ENCODE data around the gene DGCR8.

DGCR8 gene

DNA sequence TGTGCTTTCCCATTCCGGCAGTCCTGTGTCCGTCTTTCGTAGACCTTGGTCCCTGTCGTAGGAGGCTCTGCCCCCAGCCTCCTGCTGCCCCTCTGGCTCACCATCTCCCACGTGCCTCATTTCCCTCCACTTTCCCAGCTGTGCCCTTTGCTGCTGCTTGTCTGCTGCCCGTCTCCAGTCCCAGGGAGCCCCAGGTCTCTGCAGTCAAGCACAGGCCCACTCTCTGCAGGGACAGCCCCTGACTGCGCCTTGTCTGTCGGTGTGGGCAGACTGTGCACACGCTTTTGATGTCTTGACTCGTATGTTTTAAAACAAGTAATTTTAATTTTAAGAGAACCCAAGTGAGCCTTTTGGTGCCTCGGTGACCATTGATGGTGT lies 12.4 kb downstream of the DGCR8 start:
- no peak for DNase-seq

DNA sequence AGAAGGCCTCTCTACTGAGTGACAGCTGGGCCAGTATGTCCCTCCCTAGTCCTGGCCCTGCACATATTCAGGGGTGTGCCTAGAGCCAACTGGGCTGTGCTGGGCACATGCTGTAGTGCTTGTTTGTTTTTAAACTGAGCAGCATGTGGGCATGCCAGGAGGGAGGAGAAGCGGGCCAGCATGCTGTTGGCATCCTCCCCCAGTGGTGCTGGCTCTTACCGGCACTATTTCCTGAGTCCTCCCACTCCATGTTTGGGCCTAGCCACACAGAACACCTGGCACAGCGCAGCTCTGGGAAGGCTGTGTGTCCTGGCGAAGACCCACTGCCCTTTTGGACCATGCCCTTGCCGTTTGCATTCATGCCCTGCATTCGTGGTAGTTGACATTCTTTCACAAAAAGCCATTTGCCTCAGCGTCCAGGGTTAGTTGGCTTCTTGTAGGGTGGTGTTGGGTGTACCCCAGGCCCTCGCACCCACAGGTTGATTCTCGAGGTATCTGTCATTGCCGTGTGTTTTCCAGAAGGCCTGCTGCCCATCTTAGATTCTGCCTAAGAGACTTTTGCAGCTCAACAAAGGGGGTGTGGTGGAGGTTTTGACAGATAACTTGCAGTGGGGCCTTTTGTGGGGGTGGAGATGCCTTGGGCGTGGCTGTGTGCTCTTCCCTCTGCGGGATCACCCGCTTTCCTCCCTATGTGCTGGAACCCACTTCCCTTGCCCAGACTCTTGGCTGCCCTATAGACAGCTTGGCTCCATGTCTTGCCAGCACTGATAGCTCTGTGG lies 13.6 kb downstream of the DGCR8 start:
- no peak for DNase-seq

DNA sequence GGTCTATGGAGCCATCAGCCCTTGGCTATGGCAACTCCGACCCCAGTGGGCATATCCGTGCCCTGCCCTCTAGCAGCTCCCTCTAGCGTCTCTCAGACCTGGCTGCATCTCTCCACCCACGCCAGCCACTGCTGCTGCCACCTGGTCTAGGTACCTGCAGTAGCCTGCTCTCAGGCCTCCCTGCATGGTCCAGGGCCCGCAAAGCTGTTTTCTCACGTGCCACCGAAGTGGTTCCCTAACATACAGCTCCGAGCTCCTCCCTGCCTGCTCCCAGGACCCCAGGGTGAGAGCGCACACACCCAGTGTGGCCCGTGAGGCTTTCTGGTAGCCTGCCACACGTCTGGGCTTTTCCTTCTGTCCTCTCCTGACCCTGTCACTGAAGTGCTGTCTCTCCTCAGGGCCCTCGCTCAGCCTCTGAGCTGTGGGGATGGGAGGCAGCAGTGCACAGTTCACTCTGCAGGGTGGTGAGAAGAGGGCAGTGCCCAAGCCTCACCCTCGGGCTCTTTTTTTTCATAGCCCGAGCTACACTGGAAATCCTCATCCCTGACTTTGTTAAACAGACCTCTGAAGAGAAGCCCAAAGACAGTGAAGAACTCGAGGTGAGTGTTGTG lies 14.3 kb downstream of the DGCR8 start:
- DNase-seq, result no peak

DNA sequence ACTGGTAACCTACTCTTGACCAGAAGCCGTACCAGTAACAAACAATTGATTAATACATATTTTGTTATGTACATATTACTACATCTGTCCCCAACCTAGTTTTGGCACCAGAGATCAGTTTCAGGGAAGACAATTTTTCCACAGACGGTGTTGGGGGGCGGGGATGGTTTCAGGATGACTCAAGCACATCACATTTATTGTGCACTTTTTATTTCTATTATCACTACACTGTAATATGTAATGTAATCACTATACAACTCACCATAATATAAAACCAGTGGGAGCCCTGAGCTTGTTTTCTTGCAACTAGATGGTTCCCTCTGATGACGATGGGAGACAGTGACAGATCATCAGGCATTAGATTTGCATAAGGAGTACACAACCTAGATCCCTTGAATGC lies 15.5 kb downstream of the DGCR8 start:
- DNase-seq, result no peak

DNA sequence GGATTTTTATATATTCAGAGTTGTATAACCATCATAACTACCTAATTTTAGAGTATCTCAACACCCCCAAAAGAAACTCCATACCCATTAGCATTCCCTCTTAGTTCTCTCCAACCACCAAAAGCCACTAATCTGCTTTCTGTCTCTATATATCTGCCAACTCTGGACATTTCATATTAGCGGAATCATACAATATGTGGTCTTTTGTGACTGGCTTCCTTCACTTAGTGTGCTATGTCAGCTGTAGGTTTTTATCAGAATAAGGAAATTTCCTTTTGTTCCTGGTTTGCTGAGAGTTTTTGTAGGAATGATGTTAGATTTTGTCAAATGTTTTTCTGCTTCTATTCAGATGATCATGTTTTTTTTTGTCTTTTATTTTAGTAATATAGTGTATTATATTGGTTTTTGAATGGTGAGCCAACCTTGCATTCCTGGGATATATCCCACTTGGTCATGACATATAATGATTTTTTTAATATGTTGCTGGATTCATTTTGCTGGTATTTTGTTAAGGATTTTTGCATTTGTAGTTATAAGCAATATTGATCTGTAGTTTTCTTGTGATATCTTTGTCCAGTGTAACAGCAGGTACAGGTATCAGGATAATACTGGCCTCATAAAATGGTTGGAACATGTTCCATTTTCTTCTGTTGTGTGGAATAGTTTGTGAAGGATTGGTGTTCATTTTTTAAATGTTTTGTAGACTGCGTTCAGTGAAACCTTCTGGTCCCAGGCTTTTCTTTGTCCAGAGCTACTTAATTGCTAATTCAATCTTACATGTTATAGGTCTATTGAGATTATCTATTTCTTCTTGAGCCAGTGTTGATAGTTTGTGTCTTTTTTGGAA lies 16.8 kb downstream of the DGCR8 start:
- DNase-seq, result no peak

DNA sequence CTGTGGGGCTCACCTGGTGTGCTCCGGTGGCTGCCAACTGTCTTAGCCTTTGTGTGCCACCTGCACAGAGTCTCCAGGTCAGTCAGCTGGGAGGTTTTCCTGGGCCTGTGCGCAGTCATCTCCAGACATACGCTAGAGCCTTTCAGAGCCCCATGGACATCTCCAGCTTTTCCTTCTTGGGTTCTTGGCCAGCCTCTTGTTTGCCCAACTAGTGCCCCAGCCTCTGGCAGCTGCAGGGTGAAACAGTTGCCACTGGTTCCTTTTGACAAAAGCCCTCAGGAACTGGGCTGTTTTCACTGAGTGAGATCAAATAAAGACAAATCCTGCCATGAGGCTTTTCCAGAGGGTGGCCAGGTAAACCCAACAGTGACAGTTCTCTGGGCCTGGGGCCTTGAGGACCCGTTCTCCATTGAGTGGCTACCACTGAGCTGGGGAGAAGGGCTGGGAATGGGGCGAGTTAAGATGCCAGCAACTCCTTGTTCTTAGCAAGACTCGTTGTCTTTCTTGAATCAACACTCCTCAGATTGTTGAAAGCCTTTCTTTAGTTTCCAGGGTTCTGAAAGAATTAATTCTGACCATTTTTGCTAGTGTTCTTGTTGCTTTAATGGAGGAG lies 19.2 kb downstream of the DGCR8 start:
- DNase-seq, result no peak

DNA sequence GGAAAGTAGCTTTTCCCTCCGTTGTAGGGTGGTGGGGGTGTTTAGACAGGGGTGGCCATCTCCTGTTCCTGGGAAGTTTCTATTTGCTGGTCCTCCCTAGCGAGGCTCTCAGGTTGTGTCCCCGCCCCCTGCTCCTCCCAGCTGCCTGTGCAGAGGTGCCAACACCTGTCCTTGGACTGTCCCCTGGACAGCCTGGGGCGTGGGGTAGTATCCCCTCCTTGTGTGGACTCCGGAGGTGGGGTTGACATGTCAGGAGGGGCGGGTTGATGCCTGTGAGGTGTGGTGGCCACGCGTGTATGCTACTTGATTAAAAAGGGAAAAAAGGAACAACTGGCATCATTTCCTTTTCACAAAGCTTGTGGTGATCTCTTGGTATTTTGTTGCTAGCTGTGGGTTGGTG lies 21.6 kb downstream of the DGCR8 start:
- DNase-seq, result no peak

DNA sequence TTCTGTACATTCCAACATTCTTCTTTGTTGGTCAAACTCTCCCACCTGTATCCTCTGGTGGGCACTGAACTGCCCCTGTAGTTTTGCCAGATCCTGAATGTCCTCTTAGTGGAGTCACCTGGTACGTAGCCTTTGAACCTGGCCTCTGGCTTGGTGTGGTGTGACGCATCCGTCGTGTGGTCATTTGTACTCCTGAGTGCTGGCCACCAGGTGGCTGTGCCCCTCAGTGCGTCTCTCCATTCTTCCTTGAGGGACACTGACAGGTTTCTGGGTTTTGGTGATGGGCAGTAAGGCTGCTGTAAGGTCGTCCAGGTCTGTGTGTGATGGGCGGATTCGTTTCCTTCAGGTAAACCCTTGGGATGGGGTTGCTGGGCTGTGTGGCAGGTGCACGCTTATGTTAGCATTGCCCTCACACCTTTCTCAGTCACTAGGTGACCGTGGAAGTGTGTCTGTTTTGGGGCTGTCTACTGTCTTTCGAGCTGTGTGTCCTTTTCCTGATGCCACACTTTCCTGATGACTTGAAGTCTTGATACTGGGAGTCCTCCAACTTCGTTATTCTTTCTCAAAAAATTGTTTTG lies 22.3 kb downstream of the DGCR8 start:
- no peak for DNase-seq

DNA sequence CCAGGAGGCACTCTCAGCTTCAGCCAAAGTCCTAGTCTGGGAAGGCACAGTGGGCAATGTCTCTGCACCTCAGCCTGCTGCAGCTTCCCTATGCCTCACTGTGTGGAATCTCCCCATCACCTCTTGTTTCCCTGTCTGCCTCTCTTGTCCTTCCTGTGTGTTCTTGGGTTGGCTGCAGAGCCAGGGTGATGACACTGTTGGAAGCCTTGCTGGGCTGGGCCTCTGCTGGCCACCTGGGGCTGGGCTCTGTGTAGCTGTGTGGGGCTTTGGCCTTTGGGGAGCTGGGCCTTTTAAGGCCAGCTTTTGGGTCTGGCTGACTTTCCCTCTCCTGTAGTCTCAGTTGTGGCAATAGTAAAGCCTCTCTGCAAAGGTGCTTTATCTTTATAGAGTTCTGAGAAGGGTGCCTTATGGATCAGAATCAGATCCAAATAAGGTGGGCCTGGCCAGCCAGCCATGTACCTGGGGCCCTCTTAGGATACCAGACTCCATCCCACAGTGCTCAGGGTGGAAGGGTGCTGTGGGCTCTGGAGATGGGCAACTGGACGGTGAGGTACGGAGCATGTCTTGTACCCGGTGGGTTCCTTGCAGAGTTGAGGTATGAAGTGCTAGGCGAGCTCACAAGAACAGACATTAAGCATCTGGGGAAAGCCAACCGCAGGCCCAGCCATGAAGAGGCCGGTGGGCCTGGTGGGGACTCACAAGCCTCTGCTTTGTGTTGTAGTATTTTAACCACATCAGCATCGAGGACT lies 25.6 kb downstream of the DGCR8 start:
- no peak for DNase-seq

DNA sequence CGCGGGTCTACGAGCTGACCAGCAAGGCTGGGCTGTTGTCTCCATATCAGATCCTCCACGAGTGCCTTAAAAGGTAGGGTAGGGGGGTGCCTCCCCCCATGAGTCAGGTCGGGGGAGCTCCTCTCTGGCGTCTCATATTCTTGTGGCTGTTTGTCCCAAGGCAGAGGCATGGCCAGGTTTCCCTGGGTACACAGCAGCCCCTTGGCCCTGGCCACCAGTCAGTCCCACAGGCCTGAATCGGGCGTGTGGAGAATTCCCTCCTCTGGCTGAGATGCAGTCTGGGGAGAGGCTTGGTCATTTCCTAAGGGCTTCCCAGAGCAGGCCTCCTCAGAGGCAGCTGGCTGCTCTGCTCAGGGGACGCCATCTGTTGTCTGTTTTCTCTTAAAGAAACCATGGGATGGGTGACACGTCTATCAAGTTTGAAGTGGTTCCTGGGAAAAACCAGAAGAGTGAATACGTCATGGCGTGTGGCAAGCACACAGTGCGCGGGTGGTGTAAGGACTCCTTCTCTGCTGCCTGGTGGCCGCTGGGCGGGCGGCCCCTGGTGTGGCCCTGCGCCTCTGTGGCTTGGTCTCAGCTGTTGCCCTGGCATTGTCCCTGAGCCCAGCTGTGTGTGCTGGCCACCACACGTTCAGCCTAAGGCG lies 26.3 kb downstream of the DGCR8 start:
- DNase-seq, result no peak

DNA sequence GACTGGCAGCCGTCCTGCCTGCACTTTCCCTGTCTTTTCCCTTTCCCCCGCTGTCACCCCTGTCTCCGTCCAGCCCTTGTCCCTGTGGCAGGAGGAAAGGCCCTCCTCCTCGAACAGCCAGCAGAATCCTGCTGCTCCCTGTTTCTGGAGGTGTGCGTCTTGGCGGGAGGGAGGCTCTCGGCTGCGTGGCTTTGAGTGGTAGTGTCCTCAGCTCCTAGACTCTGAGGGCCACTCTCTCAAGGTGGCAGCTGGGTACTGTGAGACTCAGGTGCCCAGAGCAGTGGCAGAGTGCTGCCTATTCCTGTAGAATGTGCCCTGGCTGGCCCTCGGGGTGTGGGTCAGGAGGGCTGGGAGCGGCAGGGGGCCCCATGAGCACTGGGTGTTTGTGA lies 26.8 kb downstream of the DGCR8 start:
- DNase-seq, result no peak

DNA sequence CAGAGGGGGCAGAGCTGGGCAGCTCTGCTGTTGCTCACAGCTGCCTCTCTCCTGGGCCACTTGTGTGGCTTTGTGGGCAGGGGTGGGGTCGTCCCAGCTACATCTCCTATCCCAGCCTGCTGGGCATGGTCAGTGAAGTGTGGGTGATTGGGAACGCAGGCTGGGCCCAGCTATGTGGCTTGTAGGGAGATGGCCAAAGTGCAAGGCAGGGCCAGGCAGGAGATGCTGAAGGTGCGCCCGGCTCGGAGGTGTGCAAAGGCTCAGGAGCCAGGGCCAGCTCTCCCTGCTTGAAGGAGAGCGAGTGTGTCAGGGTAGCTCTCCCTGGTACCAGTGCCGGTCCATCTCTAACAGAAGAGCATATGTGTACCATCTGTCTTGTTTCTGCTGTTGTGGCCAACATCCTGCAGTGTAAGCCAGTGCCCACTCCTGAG lies 27.4 kb downstream of the DGCR8 start:
- no peak for DNase-seq

DNA sequence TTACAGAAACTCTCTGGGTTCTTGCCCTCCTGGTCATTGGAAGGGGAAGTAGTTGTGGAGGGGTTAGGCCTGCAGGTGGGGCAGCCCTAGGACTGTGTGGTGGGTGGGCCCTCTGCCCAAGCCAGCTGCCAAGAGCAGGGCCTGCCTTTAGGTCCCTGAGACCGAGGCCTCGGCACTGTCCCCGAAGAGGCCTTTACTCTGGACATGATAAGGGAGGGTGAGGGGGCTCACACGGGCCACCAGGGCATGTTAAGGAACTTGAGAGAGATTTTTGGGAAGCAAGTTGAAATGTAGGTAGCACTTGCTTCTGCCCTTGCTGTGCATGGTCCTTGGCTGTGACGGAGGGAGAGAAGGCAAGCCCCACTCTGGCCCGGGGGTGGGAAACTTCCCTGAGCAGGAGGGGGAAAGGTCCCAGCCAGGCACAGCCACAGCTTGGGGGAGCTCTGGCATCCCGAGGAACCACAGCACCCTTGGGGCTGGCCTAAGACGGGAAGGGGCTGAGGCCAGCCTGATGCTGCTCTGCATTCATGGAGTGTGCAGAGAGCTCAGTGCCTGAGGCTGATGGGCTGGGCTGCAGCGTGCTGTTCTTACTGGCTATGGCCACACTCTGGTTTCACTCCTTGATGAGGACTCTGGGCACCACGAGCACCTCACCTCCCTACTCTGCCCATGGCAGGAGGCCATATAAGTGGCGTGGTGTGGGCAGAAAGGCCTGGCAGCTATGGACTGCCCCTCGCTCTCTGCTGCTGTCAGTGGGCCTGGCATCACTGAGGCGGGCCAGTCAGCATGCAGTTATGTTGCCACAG lies 28.1 kb downstream of the DGCR8 start:
- no peak for DNase-seq

DNA sequence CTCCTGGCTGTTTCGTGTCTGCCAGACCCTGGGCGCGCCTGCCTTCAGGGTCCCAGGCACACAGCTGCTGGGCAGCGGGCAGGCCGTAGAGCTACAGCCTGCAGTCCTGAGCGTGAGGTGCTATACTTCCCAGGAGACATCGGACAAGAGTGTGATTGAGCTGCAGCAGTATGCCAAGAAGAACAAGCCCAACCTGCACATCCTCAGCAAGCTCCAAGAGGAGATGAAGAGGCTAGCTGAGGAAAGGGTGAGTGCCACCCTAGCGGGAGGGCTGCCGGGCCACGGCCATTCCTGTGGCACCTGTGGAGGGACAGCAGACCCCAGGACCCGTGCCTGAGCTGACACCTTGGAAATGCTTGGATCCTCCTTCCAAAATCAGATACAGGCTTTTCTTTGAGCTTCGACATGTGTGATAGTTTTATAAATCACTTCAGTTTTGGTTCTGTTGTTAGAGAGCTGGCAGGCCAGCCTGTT lies 28.8 kb downstream of the DGCR8 start:
- no peak for DNase-seq

DNA sequence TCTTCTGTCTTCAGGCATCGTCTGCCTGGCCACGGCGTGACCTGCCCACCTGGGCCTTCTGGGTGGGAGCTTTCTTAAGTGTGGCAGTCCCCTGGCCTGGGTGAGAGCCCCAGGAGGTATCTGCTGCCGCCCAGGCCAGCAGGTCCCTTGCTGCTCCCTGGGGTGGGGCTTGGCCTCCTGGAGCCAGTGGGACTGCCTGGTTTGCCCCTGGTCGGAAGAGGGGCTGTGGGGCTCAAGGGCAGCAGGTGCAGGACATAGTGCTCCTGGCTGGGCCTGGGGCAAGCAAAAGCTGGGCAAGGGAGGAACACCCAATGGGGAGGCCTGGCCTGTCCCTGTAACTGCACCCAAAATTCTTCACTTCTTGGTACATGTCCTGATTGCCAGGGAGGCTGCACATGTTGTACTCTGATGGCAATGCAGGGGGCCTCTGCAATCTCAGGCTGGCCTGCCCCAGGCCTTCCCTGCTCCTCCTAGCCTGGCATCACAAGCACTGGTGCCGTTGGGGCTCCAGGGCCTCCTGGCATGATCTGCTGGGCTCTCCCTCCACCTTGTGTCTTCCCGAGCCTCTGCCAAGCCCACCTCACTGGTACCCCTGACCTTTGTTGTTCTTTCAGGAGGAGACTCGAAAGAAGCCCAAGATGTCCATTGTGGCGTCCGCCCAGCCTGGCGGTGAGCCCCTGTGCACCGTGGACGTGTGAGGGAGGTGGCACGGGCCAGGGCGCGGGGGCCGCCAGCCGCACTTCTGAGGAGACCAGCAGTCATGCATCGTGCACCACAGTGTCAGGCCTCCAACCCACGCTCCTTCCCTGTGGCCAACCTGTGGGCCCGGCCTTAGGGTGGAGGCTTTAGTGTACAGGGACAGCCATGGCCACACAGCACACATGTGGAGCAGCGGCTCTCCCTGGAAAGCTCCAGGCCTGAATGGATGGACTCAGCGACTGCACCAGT lies 29.6 kb downstream of the DGCR8 start:
- DNase-seq, result no peak

DNA sequence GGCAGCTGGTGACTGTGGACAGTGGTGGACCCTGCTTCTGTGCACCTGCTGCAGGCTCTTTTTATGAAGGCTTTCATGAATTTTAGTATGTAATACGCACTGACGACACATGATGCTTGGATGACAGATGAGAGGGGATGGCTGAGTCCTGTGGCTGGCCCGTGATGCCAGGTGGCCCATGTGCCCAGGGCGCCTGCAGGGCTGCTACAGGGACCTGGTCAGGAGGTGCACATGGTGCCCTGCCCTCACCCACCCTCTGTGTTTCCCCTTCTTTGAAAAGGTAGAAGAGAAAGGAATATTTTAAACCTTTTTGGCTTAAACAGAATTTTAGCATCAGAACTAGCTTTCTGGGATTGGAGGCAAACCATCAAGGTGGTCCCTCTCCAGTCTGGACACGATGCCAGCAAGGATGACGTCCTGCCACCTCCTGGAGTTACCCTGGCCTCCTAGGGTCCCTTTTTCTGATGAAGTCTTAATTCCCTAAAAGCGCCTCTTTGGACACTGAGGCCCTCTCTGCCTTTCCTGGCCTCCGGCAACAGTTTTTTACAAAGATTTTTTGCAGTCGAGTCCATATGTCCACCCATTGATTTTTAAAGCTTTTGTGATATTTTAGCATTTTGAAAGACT lies 30.4 kb downstream of the DGCR8 start:
- no peak for DNase-seq

DNA sequence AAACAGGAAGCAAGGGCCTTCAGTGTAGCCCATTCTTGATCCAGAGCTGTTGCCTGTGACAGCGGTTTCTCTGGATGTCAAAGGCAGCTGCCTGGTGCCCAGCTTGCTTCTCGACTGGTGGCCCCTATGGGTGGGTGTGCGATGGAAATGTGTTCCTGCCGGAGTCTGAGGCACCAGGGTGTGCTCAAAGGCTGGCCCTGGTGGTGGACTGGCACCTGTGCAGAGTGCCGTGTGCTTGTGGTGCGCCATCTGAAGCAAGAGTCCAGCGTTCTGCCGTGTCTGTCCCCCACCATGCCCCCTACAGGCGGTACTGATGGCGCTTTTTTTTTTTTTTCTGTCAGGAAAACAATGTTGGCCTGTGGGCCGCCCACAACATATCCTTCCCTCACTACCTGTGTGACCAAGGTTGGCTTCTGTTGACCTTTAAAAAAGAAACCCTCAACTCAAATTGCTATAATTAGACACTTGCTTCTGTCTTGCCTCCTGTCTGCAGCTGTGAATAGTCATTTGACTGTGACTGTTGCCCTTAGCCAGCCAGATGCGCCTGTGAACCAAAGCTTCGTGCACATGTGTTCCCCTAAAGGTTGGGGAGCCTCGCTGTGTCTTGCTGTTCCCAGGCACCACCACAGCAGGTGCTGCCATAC lies 31.1 kb downstream of the DGCR8 start:
- no peak for DNase-seq

All from activated CD4-positive, alpha-beta T cell treated with anti-CD3 and anti-CD28 coated beads, Interleukin-2, amount 50 U/mL, for 1 hour (primary cell).